Stimulated activated CD4-positive, alpha-beta T cell treated with anti-CD3 and anti-CD28 coated beads, TNF-alpha, amount 100 ng/mL, for 24 hours (primary cell): ENCODE measurements around the gene CCDC61.
A peak's percentile ranks its signal among the peaks of the same experiment; 100 is the strongest.

Experiments
- DNase-seq, 3 experiments: peaks; one replicate each; pipeline ENCODE4 v3.0.0-alpha.2; 2020; ENCODE audit warnings: low read depth in 3 of 3

CCDC61 gene, protein sequence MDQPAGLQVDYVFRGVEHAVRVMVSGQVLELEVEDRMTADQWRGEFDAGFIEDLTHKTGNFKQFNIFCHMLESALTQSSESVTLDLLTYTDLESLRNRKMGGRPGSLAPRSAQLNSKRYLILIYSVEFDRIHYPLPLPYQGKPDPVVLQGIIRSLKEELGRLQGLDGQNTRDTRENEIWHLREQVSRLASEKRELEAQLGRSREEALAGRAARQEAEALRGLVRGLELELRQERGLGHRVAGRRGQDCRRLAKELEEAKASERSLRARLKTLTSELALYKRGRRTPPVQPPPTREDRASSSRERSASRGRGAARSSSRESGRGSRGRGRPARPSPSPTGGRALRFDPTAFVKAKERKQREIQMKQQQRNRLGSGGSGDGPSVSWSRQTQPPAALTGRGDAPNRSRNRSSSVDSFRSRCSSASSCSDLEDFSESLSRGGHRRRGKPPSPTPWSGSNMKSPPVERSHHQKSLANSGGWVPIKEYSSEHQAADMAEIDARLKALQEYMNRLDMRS

GRCh38 chr19:45994998-45995714 is at the start of gene CCDC61:
Gene CCDC61, plus strand, starts transcription at chr19:45995467. Its CDS starts 7,552 bp downstream, at chr19:46003019.
- peak; percentile 91 to 95 (median 93) for DNase-seq

GRCh38 chr19:45947926-45948325 is 47.3 kb upstream of the CCDC61 start:
- DNase-seq = no peak

- DNase-seq = no peak
Observed at GRCh38 chr19:45952341-45952685, 43.0 kb upstream of the CCDC61 start.

DNA sequence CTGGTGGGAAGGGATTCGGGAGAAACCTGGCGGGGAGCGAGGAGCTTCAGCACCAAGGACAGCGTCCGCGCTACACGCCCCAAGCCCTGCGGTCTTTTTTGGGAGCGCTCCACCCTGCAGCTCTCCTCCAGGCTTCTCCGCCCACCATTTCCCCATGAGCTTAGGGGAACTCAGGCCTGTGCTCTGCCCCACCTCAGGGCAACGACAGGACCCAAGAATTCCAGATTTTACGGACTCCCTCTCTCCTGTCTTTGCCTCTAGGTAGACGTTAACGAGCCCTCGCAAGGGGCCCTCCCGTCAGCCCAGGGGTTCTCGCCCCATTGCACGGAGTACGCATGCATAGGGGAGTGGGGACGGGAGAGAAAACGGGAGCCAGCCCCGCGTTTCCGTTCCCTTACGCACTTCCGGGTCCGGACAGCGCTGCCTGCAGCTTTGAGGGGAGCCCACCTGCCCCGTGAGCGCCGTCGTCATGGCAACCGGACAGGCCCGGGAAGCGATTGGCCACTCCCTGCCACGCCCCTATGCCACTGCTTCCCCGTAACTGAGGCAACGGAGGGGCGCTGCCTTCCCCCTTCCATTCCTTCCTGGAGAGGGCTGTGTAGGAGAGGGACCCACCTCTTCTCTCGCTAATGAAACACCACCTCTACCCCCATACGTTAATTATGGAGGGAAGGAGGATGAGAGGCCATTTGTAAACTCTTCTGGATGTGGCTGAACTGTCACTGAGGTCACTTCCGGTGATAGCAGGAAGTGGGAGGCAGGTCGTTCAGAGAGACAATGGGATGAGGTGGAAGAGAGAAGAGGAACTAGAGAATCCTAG is 42.4 kb upstream of the CCDC61 start:
- peak in 1 of 3 experiments; percentile 48 for DNase-seq

- DNase-seq = no peak
Observed at GRCh38 chr19:45953676-45954075, 41.6 kb upstream of the CCDC61 start.

- DNase-seq = no peak
Observed at GRCh38 chr19:45954156-45954555, 41.1 kb upstream of the CCDC61 start.

- DNase-seq = no peak
Observed at GRCh38 chr19:45955905-45956608, 39.2 kb upstream of the CCDC61 start.

DNA sequence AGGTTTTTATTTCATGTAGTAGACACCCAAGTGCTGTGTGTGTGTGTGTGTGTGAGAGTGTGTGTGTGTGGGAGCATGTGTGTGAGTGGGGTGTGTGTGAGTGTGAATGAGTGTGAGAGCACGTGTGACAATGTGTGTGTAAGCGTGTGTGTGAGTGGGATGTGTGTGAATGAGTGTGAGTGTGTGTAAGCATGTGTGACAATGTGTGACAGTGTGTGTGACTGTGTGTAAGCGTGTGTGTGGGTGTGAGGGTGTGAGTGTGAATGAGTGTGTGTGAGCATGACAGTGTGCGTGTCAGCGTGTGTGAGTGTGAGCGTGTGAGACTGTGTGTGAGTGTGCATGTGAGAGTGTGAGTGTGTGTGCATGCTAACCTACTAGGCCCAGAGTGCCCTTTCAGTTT is 36.9 kb upstream of the CCDC61 start:
- DNase-seq = no peak

GRCh38 chr19:45958769-45959516 is 36.3 kb upstream of the CCDC61 start:
- no peak for DNase-seq

DNA sequence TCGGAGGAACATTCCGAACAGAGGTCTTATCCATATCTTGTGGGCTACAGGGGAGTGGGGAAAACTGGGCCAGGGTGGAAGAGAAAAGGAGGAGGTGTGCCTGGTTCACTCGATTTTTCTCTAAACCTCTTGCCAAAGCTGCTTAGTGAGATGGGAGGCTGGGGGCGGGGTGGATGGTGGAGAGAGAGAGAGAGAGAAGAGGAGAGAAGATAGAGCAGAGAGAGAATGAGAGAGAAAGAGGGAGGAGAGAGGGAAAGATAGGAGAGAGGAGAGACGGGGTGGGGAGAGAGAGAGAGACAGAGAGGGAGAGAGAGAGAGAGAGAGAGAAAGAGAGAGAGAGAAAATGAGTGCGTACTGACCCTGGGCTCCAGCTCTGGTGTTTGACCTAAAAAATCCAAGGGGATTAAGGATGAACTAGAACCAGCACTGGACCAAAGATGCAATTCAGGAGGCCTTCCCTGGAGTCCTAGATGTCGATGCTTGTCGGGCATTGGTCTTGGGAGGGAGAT is 35.7 kb upstream of the CCDC61 start:
- DNase-seq = no peak

DNA sequence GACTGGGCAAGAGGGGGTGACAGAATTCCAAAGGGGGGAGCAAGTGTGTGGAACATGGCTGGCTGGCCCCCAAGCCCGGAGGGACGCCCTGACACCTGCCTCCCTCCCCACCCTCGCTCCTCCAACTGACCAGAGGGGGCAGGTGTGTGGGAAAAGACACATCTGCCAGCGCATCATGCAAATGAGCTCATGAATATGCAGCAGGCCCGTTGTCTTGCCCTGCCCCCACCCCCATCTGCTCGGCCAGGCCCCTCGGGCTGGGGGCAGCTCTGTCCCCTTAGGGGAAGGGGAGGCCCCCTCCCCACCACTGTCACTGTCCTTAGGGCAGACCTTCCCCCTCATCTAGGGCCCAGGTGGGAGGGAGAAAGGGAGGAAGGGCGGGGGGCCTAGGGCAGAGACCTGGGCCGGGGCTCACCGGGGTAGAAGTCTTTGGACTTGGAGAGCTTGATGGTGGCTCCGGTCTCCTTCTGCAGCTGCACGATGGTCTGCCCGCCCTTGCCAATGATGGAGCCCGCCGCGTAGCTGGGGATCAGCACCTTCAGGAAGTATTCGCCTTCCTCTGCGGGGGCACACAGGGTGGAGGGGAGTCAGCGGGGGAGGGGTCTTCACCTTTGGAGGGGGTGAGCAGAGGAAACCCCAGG is 34.6 kb upstream of the CCDC61 start:
- DNase-seq = no peak

GRCh38 chr19:45962021-45962420 is 33.2 kb upstream of the CCDC61 start:
- no peak for DNase-seq

GRCh38 chr19:45967246-45967645 is 28.0 kb upstream of the CCDC61 start:
- DNase-seq = no peak

DNA sequence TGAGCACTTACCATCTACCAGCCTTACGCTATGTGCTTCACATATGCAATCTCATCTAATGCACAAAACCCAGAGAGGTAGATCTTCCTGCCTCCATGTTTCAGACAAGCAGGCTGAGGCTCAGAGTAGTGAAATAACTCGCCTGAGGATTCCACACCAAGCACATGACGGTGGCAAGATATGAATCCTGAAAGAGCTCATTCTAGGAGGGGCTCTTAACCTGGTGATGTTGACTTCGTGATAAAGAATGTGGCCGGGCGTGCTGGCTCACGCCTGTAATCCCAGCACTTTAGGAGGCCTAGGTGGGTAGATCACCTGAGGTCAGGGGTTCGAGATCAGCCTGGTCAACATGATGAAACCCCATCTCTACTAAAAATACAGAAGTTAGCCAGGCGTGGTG is 26.6 kb upstream of the CCDC61 start:
- DNase-seq = no peak

- DNase-seq = no peak
Observed at GRCh38 chr19:45969676-45970075, 25.6 kb upstream of the CCDC61 start.

- no peak for DNase-seq
Observed at GRCh38 chr19:45971260-45971902, 23.9 kb upstream of the CCDC61 start.

- DNase-seq = peak in 1 of 3 experiments; percentile 19
Observed at GRCh38 chr19:45972081-45972946, 23.0 kb upstream of the CCDC61 start.

GRCh38 chr19:45972947-45973540 is 22.2 kb upstream of the CCDC61 start:
- DNase-seq = no peak
